ENCODE results near the gene DBNL.

The DBNL gene

GRCh38 chr7:44061645-44062179 lies 17.2 kb downstream of the DBNL start:
- Histone ChIP-seq H3K79me2 (ENCODE audit: low read length) (no peaks in the 10 kb centered on the region), H3K27me3 (ENCODE audit: low read depth, low read length) (peaks cover 12% of the 10 kb centered on the region), H3K4me1 (ENCODE audit: low read length) (peaks cover 12% of the 10 kb centered on the region), H3K27ac (ENCODE audit: low read length) (no peak overlapping the region), H3K36me3 (replicated peaks; ENCODE audit: low read depth, low read length) (peaks cover 57% of the 10 kb centered on the region), H4K20me1 (ENCODE audit: insufficient read depth, low read length) (peaks cover 8% of the 10 kb centered on the region; the same call in 1 of the 2 replicates), H3K4me3 (ENCODE audit: low read length) (no peak overlapping the region), H2AFZ (ENCODE audit: low read depth, low read length) (no peak overlapping the region), H3K9me3 (ENCODE audit: insufficient read depth, low read length) (no peaks in the 10 kb centered on the region), H3K9ac (ENCODE audit: low read length) (no peak overlapping the region), H3K4me2 (ENCODE audit: low read length) (no peak overlapping the region)
- TF ChIP-seq, protein P1, sequence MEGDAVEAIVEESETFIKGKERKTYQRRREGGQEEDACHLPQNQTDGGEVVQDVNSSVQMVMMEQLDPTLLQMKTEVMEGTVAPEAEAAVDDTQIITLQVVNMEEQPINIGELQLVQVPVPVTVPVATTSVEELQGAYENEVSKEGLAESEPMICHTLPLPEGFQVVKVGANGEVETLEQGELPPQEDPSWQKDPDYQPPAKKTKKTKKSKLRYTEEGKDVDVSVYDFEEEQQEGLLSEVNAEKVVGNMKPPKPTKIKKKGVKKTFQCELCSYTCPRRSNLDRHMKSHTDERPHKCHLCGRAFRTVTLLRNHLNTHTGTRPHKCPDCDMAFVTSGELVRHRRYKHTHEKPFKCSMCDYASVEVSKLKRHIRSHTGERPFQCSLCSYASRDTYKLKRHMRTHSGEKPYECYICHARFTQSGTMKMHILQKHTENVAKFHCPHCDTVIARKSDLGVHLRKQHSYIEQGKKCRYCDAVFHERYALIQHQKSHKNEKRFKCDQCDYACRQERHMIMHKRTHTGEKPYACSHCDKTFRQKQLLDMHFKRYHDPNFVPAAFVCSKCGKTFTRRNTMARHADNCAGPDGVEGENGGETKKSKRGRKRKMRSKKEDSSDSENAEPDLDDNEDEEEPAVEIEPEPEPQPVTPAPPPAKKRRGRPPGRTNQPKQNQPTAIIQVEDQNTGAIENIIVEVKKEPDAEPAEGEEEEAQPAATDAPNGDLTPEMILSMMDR (IDR thresholded peaks at IDR 0.05; ENCODE audit: low read depth, low read length) = no peak
- no peak for TF ChIP-seq EZH2phosphoT487 (IDR thresholded peaks at IDR 0.05; ENCODE audit: low read depth)

DNA sequence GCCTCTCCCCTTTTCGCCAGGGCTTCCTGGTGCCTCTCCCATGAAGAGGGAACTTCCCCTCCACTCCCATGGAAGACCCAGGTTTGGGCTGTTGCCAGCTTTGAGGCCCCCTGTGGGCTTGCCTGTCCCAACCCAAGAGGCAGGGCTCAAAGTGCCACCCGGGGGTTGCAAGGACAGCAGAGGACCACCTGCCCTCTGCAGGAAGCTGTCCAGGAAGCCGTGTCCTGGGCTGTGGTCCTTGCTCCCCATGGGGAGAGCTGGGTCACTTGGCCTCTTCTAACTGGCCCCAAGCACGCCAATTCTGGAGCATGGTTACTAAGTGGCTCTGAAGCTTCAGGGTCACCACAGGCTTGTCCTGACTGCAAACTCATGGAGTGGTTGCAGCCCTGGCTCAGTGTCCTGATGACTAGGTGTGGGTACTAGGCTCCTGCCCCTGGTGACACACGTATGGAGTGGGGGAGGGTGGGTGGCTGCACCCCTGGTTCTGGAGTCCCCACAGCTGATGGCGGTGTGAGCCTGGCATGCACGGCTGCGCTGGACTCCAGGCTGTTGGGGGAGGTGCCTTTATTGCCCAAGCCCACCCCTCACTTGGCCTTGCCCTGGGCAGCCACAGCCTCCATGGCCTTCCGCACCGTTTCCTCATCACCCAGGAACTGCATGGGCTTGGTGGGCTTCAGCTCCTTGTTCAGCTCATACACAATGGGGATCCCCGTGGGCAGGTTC lies 17.8 kb downstream of the DBNL start:
- H3K27ac ChIP-seq (ENCODE audit: low read length) = no peak overlapping the region
- no peak overlapping the region for H3K4me2 ChIP-seq (ENCODE audit: low read length)
- no peak overlapping the region for H3K9ac ChIP-seq (ENCODE audit: low read length)
- peaks cover 51% of the 10 kb centered on the region for H3K36me3 ChIP-seq (replicated peaks; ENCODE audit: low read depth, low read length)
- H3K4me3 ChIP-seq (ENCODE audit: low read length) = no peak overlapping the region
- H3K9me3 ChIP-seq (ENCODE audit: insufficient read depth, low read length) = no peaks in the 10 kb centered on the region
- peaks cover 12% of the 10 kb centered on the region for H3K27me3 ChIP-seq (ENCODE audit: low read depth, low read length)
- TF ChIP-seq, protein P1 (IDR thresholded peaks at IDR 0.05; ENCODE audit: low read depth, low read length) = no peak
- TF ChIP-seq EZH2phosphoT487 (IDR thresholded peaks at IDR 0.05; ENCODE audit: low read depth) = no peak
- H3K79me2 ChIP-seq (ENCODE audit: low read length) = no peaks in the 10 kb centered on the region
- H2AFZ ChIP-seq (ENCODE audit: low read depth, low read length) = no peak overlapping the region
- H3K4me1 ChIP-seq (ENCODE audit: low read length) = peaks cover 12% of the 10 kb centered on the region
- peaks cover 4% of the 10 kb centered on the region; the same call in 1 of the 2 replicates for H4K20me1 ChIP-seq (ENCODE audit: insufficient read depth, low read length)

GRCh38 chr7:44062903-44063295 lies 18.4 kb downstream of the DBNL start:
- Histone ChIP-seq H2AFZ (ENCODE audit: low read depth, low read length) (no peak overlapping the region), H3K9ac (ENCODE audit: low read length) (no peak overlapping the region), H3K79me2 (ENCODE audit: low read length) (no peaks in the 10 kb centered on the region), H3K4me3 (ENCODE audit: low read length) (no peak overlapping the region), H3K4me1 (ENCODE audit: low read length) (peaks cover 11% of the 10 kb centered on the region), H3K36me3 (replicated peaks; ENCODE audit: low read depth, low read length) (peaks cover 45% of the 10 kb centered on the region), H3K4me2 (ENCODE audit: low read length) (no peak overlapping the region), H3K9me3 (ENCODE audit: insufficient read depth, low read length) (no peaks in the 10 kb centered on the region), H3K27ac (ENCODE audit: low read length) (no peak overlapping the region), H4K20me1 (ENCODE audit: insufficient read depth, low read length) (peaks cover 3% of the 10 kb centered on the region; the same call in 1 of the 2 replicates), H3K27me3 (ENCODE audit: low read depth, low read length) (peaks cover 12% of the 10 kb centered on the region)
- TF ChIP-seq EZH2phosphoT487 (IDR thresholded peaks at IDR 0.05; ENCODE audit: low read depth) = no peak
- TF ChIP-seq, protein P1 (IDR thresholded peaks at IDR 0.05; ENCODE audit: low read depth, low read length) = no peak

DNA sequence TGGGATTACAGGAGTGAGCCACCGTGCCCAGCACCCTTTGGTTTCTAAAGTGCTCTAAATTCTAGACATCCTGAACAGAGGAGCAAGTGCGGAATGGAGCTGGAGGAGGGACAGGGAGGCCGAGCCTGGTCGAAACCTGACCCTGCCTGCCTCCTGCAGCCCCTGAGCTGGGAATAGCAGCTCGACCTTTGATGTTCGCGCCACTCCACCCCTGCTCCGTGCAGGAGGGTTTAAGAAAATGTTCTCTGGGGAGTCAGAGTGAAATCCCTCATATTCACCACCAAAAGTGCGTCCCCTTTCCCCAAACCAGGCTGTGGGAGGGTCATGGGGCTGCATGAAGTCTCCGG lies 19.0 kb downstream of the DBNL start:
- H4K20me1 ChIP-seq (ENCODE audit: insufficient read depth, low read length) = peaks cover 3% of the 10 kb centered on the region; the same call in 1 of the 2 replicates
- no peak overlapping the region for H3K27ac ChIP-seq (ENCODE audit: low read length)
- H3K4me2 ChIP-seq (ENCODE audit: low read length) = no peak overlapping the region

More for the DNA sequence above, 19.0 kb downstream of the DBNL start:
- H3K4me1 ChIP-seq (ENCODE audit: low read length) = peaks cover 4% of the 10 kb centered on the region
- TF ChIP-seq EZH2phosphoT487 (IDR thresholded peaks at IDR 0.05; ENCODE audit: low read depth) = no peak
- TF ChIP-seq, protein P1 (IDR thresholded peaks at IDR 0.05; ENCODE audit: low read depth, low read length) = no peak
- no peak overlapping the region for H3K9ac ChIP-seq (ENCODE audit: low read length)
- H3K4me3 ChIP-seq (ENCODE audit: low read length) = no peak overlapping the region
- H3K36me3 ChIP-seq (replicated peaks; ENCODE audit: low read depth, low read length) = peaks cover 41% of the 10 kb centered on the region
- H3K27me3 ChIP-seq (ENCODE audit: low read depth, low read length) = peaks cover 12% of the 10 kb centered on the region
- no peaks in the 10 kb centered on the region for H3K9me3 ChIP-seq (ENCODE audit: insufficient read depth, low read length)
- no peak overlapping the region for H2AFZ ChIP-seq (ENCODE audit: low read depth, low read length)
- H3K79me2 ChIP-seq (ENCODE audit: low read length) = no peaks in the 10 kb centered on the region

Data from OCI-LY3 (cell line).